BJ (cell line): ENCODE measurements around the gene CHST11. TPM values are rescaled to one million over a fixed set of nuclear protein-coding genes. Genes with fewer than 3 reads are reported as not detected.

Experiments
- CTCF ChIA-PET: fragments of 350-600 bp; formaldehyde crosslinking; extraction: SDS; loops from one replicate; lab custom pipeline; 2021; ENCODE audit warnings: antibody characterized with exemption, inconsistent platforms; lab: Yijun Ruan, JAX
- POLR2A ChIA-PET: fragments of 300-600 bp; sonication (Branson Sonifier 250); formaldehyde crosslinking; extraction: SDS; loops from one replicate; lab custom pipeline; 2021; ENCODE audit warnings: antibody characterized with exemption; lab: Charles Lee
- DNase-seq: peaks from one replicate; pipeline ENCODE4 v3.0.0-alpha.2; 2011; ENCODE audit warnings: low read depth
- H3K27me3 ChIP-seq: 2 replicates; pipeline ENCODE4 v1.6.0; 2011; ENCODE audit warnings: low read length; ENCODE audit not compliant: control insufficient read depth, insufficient read depth
- H3K36me3 ChIP-seq: 2 replicates; pipeline ENCODE4 v1.5.1; 2011; ENCODE audit warnings: low read length; ENCODE audit not compliant: control insufficient read depth, insufficient read depth
- H3K4me3 ChIP-seq: 2 replicates; pipeline ENCODE4 v1.5.1; 2011; ENCODE audit warnings: low read depth, mild to moderate bottlenecking, control low read depth, low read length
- CTCF ChIP-seq: IDR thresholded peaks from 2 replicates; pipeline ENCODE4 v1.5.1; 2011; ENCODE audit warnings: low read depth, mild to moderate bottlenecking, control low read depth, inconsistent platforms, low read length, moderate library complexity; ENCODE audit not compliant: insufficient read depth
- polyA plus RNA-seq: library from polyadenylated mRNA; depleted of rRNA; stranded (reverse); fragments of >200 nt; gene quantifications from 2 replicates; pipeline ENCODE4 v1.2.3, GENCODE V29; 2011

CHST11 gene
- polyA plus RNA-seq, 1 experiment, result 7.3 TPM

GRCh38 chr12:104460973-104461698 lies 4.4 kb downstream of the CHST11 start:
- Histone ChIP-seq H3K27me3 (no peaks in the 10 kb centered on the region), H3K36me3 (no peaks in the 10 kb centered on the region), H3K4me3 (no peak overlapping the region)
- DNase-seq, result no peak
- ChIA-PET POLR2A (no interaction called here), CTCF (interaction anchor here (0.8 kb wide), 1 partner anchor 151 kb away, joined by 3 read pairs; no protein-coding TSS in a partner anchor)
- no peak for TF ChIP-seq CTCF

- DNase-seq, result no peak
- POLR2A ChIA-PET, result no interaction called here
- H3K27me3 ChIP-seq, result no peaks in the 10 kb centered on the region
- TF ChIP-seq CTCF, result no peak
- H3K36me3 ChIP-seq, result no peaks in the 10 kb centered on the region
- CTCF ChIA-PET, result no interaction called here
- H3K4me3 ChIP-seq, result no peak overlapping the region
These were observed 5.6 kb downstream of the CHST11 start for GRCh38 chr12:104462325-104462724.

GRCh38 chr12:104462931-104463339 lies 6.2 kb downstream of the CHST11 start:
- no peaks in the 10 kb centered on the region for H3K27me3 ChIP-seq
- H3K4me3 ChIP-seq, result no peak overlapping the region
- no peak for TF ChIP-seq CTCF
- DNase-seq, result no peak
- no peaks in the 10 kb centered on the region for H3K36me3 ChIP-seq
- CTCF ChIA-PET, result no interaction called here
- POLR2A ChIA-PET, result no interaction called here

GRCh38 chr12:104463368-104463767 lies 6.6 kb downstream of the CHST11 start:
- no peak for DNase-seq
- Histone ChIP-seq H3K27me3 (no peaks in the 10 kb centered on the region), H3K4me3 (no peak overlapping the region), H3K36me3 (no peaks in the 10 kb centered on the region)
- CTCF ChIA-PET, result no interaction called here
- no peak for TF ChIP-seq CTCF
- POLR2A ChIA-PET, result no interaction called here

- H3K4me3 ChIP-seq, result no peak overlapping the region
- ChIA-PET POLR2A (no interaction called here), CTCF (interaction anchor here (1.3 kb wide), 1 partner anchor 8 kb away, joined by 4 read pairs; no protein-coding TSS in a partner anchor)
- no peaks in the 10 kb centered on the region for H3K27me3 ChIP-seq
- no peak for DNase-seq
- no peak for TF ChIP-seq CTCF
- H3K36me3 ChIP-seq, result no peaks in the 10 kb centered on the region
These were observed 8.2 kb downstream of the CHST11 start for GRCh38 chr12:104464899-104465298.
